SIG-M5 treated with dmso at 0.1 percent for 504 hours (cell line): ENCODE measurements around the gene FAM193B.
"Not testable (repeated sequence)": the region's sequence is repeated elsewhere in the genome, so short reads cannot be mapped to it uniquely, and the experiment has no call there.

ENCODE experiments used
- DNase-seq: peaks from one replicate; lab custom pipeline; 2025; ENCODE audit not compliant: unreplicated experiment; lab: John Stamatoyannopoulos, UW

FAM193B gene

DNA sequence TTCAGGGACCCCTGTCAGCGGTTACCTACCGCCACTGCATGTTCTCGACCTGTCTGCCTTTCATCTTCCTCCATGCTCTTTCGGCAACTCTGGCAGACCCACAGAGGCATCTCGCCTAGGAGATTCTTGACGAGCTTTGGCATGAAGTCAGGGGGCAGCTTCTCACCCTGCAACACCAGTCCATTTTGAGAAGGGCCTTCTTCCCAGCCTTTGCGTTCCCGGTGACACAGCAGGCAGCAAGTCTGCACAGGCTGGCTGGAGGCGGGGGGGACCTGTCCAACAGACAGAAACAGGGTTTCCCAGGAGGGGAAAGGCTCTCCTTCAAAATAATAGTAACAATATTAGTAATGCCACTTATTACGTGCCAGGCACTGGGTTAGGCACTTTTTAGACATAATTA, 15.5 kb downstream of the FAM193B start:
- no peak for DNase-seq

- DNase-seq: no peak
These were observed 16.7 kb downstream of the FAM193B start for GRCh38 chr5:177537389-177538361.

DNA sequence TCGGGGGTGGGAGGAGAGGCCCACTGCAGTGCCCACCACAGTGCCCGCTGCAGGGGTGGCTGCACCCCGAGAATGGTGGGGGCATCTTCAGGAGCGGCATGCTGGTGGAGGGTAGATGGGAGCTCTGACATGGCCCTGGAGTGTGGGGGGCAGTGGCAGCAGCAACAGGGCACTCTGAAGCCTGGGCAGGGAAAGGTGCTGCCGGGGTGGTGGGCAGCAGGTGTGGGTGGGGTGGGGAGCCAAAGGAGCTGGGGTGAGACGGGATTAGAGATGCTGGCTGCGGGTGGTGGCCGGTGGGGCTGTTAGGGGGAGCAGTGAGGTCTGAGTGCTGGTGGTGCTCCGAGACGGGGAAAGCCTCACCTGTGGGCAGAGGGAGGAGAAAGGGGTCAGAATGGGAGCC, 18.0 kb downstream of the FAM193B start:
- DNase-seq: no peak

- no peak for DNase-seq
These were observed 19.2 kb downstream of the FAM193B start for GRCh38 chr5:177535125-177535524.

DNA sequence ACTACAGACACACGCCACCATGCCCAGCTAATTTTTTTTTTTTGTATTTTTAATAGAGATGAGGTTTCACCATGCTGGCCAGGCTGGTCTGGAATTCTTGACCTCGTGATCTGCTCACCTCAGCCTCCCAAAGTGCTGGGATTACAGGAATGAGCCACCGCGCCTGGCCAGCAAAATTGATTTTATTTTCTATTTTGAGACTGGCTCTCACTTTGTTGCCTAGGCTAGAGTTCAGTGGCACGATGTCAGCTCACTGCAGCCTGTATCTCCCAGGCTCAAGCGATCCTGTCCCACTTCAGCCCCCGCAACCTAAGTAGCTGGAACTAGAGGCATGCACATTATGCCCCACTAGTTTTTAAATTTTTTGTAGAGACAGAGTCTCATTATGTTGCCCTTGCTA, 19.9 kb downstream of the FAM193B start:
- not testable (repeated sequence) for DNase-seq

GRCh38 chr5:177531209-177531940, 23.0 kb downstream of the FAM193B start:
- no peak for DNase-seq

- DNase-seq: no peak
These were observed 23.7 kb downstream of the FAM193B start for GRCh38 chr5:177530638-177531037.

DNA sequence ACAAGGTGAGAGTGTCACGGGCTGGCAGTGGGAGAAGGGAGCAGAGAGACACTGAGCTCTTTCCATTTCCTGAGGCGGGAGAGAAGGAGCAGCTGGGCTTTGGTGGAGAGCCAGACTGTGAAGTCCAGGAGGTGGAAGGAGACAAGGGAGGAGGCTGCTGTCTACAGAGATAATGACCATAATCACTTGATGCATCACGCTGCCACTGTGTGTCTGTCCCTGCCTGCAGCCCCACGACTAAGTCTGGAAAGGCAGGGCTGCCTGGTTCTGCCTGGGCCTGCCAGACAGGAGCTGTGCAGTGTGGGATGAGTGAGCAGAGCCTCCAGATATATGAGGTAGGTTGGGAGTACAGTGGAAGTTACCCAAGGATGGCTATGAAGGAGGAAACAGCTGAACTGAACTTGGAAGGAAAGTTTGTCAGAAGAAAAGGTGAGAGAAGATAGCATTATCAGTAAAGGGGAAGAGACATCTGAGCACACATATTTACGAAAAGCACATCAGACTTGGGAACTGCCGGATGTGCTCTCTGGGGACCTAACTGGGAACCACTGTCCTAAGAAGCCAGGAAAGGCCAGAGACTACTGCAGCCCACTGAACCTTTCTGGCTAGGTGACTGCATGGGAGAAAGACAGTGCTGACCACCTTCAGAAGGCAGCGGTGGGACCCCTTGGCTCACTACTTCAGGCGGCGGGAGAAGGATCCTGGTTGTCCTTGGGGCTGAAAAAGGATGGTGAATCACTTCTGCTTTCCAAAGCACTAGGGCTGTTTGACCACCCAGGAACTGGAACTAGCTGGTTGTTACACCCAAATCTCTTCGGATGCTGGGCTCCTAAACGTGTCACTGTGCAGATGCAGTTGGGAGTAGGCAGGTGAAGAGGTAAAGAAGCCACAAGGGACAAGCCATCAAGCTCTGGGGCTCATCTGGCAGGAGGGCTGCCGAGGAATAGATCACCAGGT, 24.8 kb downstream of the FAM193B start:
- no peak for DNase-seq

DNA sequence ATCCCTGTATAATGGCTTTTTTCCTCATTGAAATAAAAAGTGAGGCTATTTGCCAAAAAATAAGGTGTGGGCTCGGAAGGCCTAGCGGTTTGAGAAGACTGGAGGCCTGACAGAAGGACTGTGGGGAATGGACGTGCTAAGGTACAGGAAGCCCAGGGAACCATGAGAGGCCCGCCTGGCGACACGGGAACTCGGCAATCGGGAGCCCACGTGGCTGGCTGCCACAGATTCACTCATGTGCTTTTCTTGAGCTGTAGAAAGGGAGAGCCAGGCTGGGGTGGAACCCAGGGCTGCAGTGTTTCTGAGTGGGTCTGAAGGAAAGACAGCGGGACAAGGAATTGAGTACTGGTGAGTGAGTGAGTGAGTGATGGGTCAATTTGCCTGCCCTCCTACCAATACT, 25.7 kb downstream of the FAM193B start:
- DNase-seq: no peak

DNA sequence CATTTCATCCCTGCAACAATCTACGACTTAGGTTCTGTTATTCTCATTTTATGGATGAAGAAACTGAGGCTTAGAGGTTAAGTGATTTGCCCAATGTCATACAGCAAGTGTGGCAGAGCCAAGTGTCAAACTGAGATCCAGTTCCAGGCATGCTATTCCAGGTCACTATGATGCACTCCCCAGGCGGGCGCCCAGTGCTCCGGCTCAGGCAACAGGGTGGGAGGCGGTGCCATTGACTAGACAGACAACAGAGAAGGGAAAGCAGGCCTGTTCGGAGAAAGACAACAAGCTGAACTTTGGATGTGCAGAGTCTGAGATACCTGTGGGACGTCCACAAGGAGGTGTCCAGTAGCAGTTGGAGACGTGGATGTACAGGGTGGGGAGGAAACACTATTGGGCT, 26.8 kb downstream of the FAM193B start:
- no peak for DNase-seq

DNA sequence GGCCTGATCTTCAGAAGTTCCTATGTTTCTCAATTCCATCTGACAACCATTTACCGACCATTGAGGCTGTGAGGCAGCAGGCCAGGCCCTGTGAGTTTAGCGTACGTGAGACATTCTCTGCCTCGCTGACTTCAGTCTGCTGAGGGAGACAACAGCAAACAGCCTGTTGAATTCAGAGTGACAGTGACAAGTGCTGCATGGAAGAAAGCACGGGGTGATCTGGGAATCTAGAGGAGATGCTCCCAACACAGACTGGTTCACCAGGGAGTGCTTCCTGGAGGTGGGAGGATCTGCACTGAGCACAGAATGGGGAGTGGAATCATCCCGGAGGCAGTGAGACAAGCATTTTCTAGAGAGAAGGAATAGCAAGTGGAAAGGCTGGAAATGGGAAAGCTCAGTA, 27.6 kb downstream of the FAM193B start:
- no peak for DNase-seq

DNA sequence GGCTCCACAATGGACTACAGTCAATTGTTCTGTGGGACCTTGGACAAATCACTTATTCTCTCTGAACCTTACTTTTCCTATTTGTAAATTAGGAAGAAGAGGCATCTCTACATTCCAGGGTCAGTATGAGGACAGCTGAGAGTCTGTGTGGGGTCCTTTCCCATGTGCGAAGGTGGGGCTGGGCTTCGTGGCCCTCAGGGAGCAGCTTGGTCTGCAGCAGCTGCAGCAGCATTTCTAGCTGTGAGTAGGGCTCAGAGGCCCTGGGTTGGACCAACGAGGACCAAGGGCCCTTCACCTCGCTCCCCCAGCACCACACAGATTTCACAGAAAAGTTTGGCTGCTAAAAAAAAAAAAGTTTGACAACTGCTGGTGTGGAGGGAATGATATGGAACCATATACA, 28.2 kb downstream of the FAM193B start:
- DNase-seq: no peak

- no peak for DNase-seq
These were observed 29.3 kb downstream of the FAM193B start for GRCh38 chr5:177524941-177525655.

GRCh38 chr5:177524539-177524900, 29.8 kb downstream of the FAM193B start:
- no peak for DNase-seq

DNA sequence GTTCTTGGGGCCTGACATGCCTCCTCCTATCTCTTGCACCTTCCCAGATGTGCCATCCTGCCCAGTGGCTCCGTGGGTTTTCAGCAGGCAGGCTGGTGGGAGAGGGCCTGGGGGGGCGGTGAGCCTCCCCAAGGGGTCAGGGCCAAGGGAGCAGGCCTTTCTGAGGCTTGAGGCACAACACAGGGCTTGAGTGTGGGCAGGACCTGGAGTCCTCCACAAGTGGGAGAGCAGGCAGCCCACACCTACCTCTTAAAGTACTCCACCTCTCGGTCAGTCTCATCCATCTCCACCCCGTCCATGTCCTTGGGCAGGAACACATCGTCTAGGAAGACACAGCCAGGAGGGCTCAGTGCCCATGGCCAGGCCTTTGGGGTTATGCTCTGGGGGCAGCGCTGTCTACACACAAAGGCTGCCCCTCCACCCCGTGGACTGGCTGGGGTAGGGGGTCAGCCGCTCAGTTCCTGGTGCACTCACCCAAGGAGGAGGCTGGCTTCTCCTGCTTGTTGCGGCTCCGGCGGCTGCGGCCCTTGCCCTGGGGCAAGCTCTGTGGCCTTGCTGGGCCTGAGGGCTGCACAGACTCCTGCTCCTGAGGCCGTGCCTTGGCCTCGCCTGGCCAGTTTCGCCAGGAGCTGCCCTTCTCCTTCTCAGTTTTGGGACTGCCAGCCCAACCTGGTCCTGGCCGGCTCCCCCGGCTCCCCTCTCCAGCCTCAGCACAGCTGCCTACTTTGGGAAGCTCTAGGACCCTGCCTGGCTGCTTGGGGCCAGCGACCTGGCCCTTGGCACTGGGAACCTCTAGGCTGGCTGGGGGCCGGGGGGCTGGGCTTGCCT, 30.4 kb downstream of the FAM193B start:
- DNase-seq: no peak

DNA sequence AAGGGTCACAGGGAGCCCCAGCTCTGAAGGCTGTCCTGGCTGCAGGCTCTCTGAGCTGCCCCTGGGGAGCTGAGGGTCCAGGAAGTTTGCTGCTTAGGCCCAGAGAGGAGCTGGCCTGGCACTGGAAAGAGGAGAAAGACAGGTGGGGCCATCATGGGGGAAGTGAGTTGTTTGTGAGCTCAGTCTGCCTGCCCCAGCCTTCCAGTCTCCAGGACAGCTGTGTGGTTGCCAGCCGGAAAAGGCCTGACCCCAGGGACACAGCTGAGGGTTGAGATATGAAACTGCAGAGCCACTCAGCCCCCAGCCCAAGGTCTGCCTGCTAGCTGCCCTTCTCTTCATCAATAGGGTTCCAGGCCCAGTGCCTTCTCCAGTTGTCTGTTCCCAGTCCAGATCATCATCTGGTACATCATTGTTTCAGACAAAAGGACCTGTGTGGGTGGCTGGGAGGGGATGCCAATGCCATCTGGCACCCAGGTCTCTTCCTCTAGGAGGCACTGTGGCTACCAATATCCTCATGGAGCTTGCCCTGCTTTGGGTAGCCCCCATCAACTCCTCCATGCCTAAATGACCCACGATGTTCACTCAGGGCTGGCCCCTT, 33.3 kb downstream of the FAM193B start:
- no peak for DNase-seq

DNA sequence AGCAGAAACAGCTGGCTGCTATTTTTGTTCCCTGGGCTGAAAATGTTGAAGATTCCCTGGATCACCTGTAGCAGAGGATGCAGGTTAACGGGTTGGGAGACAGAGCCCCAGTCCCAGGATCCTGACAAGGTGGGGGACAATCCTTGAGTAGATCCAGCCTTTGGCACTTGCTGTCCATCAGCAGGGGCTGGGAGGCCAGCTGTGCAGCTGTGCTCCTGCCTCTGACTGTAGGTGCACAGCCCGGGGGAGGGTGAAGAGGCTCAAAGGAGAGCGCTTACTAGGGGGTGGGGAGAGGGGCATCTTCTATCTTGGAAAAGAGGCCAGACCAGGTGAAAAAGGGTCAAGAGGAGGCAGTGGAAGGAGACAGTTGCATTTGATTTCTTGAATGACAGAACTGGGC, 34.1 kb downstream of the FAM193B start:
- no peak for DNase-seq

DNA sequence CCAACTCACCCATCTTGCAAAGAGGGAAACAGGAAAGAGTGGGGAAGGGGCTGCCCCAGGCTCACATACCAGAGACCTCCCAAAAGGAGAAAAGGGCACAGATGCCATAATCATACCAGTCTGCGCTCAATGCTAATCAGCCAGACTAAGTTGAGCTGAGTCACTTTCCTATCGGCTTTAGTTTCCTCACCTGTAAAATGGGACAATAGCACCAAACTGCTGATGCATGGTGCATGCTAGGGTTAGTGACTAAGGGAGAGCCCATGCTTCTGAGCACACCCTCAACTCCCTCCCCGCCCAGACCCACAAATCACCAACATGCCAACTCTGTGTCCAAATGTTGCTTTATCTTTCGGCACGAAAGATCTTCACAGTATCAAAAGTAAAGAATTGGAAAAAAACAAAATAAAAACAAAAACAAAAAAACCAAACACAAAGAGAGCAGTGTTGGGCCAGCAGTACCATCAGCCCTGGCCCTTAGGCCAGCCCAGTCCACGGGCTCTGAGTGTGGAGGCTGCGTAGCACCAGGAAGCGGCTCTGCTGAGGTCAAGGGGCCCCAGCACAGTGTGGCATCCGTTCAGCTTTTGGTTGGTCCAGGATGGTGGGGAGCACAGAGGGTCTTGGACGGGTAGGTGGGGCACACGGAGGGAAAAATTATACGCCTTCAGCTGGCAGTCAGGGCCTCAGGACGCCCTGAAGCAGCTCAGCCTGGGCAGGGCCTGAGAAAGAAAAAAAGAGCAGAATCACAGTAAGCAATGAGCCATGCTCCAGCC, 34.7 kb downstream of the FAM193B start:
- no peak for DNase-seq
